Stimulated activated CD8-positive, alpha-beta memory T cell treated with anti-CD3 and anti-CD28 coated beads, Interleukin-2, amount 100 ng/mL, for 1 hour (primary cell): Measurements from ENCODE around the gene TRIM44.
"Not testable (repeated sequence)": the region's sequence is repeated elsewhere in the genome, so short reads cannot be mapped to it uniquely, and the experiment has no call there.

ENCODE experiments used
- DNase-seq, 2 donors: peaks; one replicate each; pipeline ENCODE4 v3.0.0-alpha.2; 2020; ENCODE audit warnings: low read depth in 2 of 2

TRIM44 gene

DNA sequence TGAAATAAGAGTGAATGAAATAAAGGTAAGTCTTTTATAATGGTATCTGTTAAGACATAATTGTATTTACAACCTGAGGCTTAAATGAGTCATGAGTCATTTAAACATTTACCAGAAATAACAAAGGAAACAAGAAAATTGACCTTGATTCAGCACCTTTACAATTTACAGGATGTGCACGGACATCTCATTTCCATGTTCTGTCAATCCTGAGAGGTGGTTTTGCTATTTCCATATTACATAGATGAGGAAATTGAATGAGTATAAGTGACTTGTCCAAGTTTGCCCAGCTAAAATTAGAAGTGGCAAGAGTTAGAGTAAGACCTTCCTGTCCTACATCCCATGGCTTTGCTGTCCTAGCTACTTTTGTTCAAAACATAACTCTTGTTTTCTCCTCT lies 89.1 kb downstream of the TRIM44 start:
- DNase-seq = no peak

DNA sequence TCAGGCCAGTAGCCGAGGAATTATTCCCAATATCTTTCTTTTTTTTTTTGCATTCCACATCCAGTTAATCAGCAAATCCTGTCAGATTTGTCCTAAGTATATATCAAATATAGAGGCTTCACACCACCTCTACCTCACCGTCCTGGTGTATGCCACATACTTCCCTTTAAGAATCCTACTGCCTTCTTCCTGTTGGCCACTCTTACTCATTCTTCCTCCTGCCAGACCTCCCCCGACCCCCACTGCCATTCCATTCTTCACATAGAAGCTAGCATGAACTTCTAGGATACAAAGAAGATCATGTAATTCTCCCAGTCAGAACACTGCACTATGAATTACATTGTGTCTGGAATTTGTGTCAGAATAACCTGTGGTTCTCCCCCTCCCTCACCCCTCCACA lies 89.5 kb downstream of the TRIM44 start:
- DNase-seq = no peak

DNA sequence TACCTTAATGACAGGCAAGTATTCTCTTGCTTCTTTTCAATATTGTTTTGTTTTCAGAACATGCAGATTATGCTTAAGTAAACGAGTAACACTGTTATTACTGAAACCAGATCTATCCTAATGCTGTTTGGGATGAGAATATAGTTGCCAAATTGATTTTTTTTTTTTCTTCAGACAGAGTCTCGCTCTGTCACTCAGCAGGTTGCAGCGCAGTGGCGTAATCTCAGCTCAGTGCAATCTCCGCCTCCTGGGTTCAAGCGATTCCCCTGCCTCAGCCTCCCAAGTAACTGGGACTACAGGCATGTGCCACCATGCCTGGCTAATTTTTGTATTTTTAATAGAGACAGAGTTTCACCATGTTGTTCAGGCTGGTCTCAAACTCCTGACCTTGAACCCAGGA lies 91.0 kb downstream of the TRIM44 start:
- DNase-seq = not testable (repeated sequence)

DNA sequence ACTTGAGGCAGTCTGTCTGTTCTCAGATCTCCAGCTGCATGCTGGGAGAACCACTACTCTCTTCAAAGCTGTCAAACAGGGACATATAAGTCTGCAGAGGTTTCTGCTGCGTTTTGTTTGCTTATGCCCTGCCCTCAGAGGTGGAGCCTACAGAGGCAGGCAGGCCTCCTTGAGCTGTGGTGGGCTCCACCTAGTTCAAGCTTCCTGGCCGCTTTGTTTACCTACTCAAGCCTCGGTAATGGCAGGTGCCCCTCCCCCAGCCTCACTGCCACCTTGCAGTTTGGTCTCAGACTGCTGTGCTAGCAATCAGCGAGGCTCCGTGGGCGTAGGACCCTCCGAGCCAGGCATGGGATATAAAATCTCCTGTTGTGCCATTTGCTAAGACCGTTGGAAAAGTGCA lies 97.4 kb downstream of the TRIM44 start:
- DNase-seq = not testable (repeated sequence)

DNA sequence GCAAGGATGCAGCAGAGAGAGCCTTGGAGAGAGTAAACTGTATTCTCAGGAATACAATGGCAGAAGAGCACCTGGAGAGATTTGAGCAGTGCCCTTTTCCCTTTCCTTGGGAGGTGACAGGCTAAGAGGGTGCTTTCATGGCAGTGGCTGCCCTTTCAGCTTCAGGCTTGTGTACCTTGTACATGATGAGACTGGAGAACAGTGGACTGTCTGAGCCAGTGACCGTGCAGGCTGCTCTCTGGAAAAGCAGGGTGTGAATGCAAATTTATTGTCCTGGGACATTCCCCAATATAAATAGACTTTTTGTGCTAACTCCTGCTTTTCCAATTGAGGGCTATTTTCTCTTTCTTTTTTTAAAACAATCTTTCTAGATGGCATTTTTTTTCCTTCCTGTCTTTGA lies 99.3 kb downstream of the TRIM44 start:
- DNase-seq = no peak

DNA sequence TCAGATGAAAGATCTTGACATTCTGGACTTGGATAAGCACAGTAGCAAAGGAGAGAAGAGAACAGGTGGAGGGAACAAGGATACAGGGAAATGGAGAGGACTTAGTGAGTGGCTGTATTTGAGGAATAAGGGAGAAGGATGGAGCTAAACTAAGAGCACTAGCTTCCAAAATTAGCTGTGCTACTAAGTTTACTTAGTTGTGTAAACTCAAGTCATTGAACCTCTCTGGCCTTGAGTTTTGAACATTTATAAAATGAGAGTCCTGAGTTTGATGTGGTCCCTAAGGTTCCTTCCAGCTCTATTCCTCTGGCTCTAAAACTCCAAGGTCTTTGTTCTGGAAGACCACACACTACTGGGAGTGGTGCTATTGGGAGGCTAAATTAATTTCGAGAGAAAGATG lies 100.7 kb downstream of the TRIM44 start:
- DNase-seq = no peak

DNA sequence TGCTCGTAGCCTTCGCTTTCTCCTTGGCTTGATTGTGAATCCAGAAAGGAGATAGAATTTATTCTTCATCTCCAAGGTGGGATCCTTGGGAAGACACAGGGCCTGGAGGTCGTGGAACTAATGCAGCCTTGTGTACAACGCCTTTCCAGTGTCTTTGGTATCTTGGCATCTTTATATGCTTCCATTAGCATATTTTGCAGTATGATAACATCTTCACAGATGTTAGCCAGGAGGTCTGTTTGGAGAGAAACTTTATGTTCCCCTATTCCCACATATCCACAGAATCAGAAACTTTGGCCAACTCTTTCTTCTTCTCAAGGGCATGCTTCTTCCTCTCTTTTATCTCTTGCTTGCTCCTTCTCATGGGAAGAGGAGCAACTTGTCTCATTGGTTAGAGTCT lies 101.2 kb downstream of the TRIM44 start:
- no peak for DNase-seq

DNA sequence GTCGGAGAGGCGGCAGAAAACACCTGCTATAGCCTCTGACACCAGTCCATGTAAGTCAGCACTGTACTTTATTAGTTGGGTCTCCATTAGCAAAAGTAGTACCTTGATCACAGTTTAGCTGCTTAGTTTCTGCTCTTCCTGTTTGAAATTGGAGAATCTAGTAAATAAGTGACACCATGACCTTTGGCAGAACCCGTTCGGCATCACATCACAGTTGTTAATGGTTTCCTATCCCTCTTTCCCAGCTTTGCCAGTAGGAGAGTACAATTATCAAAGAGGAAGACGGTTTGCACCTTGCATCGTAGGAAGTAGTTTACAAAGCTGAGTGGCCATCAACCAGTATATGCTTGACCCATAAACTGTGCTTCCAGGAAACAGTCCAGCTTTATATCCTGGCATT lies 101.8 kb downstream of the TRIM44 start:
- DNase-seq = no peak

DNA sequence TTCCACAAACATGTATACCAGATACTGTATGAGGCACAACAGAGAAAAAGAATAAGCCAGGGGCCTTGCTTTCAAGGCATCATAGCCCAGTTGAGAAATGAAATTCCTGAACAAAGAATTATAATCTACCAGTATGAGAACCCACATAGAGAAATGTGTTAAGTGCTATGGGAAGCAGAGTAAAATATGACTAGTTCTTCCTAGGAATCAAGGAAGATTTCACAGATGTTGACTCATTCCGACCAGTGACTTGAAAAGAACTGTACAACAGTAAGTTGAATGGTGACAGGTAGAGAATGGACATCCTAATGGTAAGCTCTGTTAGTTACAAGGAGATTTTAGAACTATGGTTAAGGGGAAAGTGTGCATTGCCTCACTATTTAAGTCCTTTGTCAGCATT lies 102.6 kb downstream of the TRIM44 start:
- DNase-seq = no peak

DNA sequence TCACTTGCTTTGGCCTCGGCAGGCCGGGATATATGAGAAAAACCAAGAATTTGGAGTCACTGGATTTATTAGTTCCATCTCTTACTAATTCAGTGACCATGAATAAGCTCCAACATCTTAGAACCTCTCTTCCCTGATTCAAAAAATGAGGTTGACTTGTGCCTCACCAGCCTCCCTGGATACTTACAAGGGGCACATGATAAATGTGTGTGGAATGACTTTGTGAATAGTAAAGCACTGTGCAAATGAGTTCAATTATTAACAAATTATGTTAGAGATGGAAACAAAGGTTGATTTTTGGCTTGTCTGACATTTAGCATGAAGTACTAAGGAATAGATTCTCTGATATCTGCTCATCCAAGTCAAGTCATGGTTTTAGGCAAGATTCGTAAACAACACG lies 104.1 kb downstream of the TRIM44 start:
- DNase-seq = no peak

DNA sequence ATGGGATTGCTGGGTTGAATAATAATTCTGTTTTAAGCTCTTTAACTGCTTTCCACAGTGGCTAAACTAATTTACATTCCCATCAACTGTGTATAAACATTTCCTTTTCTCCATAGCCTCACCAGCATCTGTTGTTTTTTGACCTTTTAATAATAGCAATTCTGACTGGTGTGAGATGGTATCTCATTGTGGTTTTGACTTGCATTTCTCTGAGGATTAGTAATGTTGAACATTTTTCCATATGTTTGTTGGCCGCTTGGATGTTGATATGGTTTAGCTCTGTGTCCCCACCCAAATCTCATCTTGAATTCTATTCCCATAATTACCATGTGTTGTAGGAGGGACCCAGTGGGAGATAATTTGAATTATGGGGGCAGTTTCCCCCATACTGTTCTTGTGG lies 107.8 kb downstream of the TRIM44 start:
- DNase-seq = not testable (repeated sequence)

DNA sequence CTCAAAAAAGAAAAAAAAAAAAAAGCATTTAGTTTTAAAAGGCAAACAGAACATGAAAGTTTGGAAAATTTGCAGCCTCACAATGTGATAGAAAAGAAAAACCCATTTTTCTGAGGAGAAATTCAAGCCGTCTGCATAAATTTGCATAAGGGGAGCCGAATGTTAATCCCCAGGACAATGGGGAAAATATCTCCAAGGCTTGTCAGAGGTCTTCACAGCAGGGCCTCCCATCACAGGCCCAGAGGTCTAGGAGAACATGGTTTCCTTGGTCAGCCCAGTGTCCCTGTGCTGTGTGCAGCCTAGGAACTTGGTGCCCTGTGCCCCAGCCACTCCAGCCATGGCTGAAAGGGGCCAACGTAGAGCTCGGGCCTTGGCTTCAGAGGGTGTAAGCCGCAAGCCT lies 109.1 kb downstream of the TRIM44 start:
- DNase-seq = no peak

DNA sequence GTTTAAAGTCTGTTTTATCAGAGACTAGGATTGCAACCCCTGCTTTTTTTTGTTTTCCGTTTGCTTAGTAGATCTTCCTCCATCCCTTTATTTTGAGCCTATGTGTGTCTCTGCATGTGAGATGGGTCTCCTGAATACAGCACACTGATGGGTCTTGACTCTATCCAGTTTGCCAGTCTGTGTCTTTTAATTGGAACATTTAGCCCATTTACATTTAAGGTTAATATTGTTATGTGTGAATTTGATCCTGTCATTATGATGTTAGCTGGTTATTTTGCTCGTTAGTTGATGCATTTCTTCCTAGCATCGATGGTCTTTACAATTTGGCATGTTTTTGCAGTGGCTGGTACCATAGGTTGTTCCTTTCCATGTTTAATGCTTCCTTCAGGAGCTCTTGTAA lies 114.7 kb downstream of the TRIM44 start:
- DNase-seq = not testable (repeated sequence)

DNA sequence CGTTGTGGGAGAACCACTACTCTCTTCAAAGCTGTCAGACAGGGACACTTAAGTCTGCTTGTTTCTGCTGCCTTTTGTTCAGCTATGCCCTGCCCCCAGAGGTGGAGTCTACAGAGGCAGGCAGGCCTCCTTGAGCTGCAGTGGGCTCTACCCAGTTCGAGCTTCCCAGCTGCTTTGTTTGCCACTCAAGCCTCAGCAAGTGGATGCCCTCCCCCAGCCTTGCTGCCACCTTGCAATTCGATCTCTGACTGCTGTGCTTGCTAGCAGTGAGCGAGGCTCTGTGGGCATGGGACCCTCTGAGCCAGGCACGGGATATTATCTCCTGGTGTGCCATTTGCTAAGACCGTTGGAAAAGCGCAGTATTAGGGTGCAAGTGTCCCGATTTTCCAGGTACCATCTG lies 116.4 kb downstream of the TRIM44 start:
- not testable (repeated sequence) for DNase-seq

DNA sequence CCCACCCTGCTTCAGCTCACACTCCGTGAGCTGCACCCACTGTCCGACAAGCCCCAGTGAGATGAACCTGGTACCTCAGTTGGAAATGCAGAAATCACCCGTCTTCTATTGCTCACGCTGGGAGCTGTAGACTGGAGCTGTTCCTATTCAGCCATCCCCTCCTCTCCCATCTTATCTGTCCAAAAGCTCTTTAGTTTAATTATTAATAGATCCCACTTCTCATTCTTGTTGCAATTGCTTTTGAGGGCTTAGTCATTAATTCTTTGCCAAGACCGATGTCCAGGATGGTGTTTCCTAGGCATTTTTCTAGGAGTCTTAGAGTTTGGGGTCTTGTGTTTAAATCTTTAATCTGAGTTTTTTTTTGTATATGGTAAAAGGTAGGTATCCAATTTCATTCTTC lies 116.8 kb downstream of the TRIM44 start:
- no peak for DNase-seq

DNA sequence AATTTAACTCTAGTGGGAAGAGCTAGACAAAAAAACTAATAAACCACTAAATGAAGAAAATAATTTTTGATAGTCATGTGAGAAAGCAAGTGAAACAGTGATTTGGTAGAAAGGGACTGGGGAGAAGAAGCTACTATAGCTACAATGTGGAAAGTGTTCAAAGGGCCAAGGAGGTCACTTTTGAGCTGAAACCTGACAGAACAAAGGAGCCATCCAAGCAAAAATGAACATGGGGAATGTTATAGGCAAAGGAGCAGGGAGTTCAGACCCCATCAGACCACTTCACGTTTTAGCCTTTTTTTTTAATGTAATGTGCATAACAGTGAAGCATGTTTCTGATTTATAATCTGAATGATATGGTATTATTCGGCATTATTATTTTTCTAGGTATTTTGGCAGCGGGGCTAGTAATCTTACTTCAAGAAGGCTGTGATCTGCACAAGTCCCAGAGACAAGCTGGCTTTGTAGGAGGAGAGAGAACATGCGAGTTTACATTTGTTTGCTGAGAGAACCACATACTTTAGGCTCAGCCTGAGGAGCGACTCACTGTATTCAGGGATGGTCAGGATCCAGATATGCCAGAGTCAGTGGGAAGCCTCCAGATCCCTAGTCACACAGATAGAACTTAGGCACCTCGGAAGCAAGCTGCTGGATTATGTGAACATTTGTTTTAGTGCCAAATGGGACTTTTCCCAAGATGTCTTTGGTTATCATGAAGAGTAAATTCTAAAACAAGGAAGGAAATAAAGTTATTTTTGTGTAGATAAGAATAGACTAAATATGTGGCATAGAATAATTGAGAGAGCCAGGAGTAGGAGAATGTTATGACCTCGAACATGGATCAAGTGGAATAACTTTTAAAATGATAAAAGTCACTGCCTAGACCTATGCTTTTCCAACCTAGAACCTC lies 118.6 kb downstream of the TRIM44 start:
- DNase-seq = no peak

DNA sequence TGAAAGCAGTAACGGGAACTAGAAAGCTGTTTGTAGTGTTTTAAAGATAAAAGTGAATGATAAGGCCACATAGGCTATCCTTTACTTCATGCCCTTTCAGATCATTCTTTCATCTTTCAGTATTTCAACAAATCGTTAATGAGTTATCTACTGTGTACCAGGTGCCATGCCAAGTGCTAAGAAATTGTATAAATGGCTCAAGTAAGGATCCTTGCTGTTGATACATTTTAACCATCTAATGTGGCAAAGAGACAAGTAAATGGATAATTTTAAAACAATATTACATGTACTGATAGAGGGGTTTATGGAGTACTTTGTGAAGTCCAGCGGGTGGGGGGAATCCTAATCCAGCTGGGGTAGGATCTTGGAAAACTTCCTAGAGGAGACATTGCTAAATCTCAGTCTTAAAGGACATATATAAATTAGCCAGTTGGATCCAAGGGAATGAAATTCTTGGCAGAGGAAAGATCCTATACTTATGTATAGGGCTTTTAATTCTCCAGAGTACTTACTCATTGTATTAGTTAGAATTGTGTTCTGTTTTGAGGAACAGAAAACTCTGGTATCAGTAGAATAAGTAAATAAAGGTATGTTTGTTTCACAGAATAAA lies 119.4 kb downstream of the TRIM44 start:
- DNase-seq = no peak

DNA sequence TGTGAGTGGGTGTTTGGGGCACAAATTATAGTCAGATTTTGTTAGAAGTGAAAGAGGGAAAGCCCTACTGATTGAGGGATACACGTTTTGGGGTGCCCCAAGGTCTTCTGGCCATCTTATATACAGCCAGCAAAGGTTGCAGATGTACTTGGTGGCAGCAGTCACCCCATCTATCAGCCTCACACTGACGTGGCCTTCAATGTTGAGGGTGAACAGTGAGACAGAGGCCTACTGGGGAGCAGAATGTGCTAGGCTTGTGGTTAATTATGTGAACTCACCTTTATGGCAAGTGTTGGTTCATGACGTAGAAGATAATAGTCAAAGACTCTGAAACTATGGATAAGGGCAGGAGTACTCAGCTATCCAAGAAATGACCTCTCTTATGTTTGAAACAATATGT lies 121.2 kb downstream of the TRIM44 start:
- DNase-seq = no peak

DNA sequence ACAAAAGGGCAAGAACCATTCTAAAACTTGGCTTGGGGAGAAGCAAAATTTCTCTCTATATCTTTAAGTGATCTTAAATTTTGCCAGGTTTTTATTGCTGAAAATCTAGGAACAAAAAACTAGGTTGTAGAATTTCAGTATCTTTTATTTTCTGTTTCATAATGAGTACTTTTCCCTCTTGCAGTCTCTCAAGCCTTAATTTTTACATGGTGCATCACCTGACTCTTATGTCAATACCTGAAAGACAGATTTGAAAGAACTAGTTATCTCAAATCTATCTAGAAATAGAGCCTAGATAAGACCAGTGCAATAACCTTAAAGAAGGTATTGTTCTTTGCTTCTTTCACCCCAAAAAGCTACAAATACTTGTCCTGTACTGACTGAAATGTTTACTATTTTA lies 122.1 kb downstream of the TRIM44 start:
- no peak for DNase-seq

DNA sequence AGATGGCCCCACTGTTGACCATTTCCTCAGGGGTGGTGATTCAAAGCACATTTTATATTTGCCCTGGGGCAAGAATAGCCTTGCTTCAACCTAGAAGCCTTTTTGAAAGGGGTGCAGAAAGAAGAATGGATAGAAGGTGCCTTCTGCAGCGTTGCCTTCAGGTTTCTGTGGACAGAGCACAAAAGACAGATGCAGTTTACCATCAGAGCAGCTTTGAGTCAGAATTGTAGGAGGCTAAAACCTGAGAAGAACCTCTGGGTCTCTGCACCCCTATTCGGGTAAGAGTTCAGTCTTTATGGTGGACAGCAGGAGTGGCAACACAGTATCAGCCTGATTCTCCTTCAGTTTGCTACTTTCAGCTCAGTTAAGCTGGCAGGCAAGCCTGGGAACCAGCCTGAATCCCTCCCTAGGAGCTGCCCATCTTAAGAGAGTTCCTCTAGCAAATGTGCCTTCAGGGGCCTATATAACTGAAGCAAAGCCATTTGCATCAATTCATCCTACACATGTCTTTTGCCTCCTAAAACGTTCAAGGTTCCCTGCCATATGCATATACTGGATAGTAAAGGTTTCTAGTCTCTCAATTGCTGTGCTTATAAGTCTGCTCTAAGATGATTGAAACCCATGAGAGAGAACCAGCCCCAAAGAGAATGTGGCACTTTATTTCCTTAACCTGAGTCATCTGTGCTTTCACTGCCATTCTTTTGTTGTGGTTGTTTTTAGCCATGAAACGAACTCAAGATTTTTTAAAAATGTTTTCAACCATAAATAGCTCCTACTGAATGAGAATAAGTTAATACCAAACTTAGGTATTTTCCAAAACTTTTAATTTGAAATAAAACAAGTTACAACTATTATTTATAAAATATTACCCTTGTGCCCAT lies 123.0 kb downstream of the TRIM44 start:
- no peak for DNase-seq

DNA sequence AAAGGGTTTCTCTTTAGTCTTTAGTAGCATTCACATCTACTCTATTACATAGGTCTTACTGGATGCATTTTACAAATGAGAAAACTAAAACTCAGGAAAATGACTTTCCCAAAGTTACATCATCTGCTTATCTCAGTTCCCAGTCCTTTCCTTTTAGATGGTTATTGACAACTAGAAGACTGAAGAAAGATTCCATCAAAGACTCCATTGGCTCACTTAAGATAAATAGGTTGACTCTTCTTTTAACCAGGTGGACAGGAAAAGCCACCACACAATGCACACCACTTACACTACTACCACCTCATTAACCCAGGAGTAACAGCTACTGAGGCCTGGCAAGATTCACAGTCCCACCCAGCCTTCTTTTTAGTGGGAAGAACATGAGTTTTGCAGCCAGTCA lies 123.6 kb downstream of the TRIM44 start:
- no peak for DNase-seq

DNA sequence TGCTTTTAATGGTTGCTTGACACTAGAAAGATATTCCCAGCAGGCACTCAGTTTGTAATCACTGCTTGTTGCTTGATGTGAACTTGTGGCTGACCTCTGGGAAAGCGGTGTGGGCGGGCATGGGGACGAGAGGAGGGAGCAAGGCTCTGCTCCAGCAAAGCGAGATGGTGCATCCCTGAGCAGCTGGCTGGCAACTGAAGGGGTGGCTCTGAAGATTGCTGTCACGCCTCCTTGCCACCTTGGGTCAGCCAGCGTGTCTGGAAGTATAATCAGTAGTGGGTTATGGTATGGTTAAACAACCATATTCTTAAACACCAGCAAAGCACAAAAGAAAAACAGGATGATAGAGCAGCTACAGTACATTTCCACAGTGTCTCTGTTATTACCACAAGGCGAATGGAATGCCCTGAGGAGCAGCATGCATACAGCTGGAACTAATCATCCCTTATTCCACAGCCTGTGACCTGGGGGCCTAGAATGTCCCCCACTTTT lies 124.5 kb downstream of the TRIM44 start:
- DNase-seq = no peak
